Measurements from ENCODE around the gene LDAF1.
"Not testable (repeated sequence)": the region's sequence is repeated elsewhere in the genome, so short reads cannot be mapped to it uniquely, and the experiment has no call there.

Gene LDAF1

DNA sequence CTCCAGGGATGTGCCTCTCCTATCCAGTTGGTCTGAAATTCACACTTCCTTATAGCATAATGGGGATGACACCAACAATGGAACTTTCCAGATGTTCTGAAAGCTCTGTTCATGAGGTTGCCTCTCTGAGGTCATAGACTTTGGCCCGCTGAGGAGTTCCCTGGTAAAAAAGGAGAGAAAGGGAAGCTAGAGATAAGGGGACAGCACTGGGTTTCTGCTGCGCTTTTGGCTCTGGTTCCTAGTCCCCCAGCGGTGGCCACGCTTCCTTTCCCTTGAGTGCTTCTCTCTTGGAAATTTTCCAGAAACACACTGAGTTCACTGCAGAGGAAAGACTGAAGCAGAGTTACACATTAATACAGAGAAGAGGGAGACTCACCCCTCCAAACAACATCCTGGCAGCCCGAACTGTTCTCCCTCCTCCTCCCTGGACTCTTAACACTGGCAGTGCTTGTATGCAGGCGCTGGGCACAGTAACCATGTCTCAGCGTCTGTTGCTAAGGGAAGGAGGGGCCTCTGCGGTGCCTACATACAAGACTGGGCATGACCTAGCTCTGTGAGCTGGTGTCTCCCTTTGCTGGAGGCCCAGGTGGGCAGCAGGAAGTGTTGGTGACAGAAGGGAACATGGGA is 8.0 kb upstream of the LDAF1 start, which contains the start of gene DNAH3:
DNAH3 (minus strand) TSS at position 472 of the 627 bp plus-strand sequence. CDS start 527 bp downstream, outside the sequence.
- H3K27me3 ChIP-seq (ENCODE audit: insufficient read depth, low read length), result no peaks in the 10 kb centered on the region
- no peak within 1 kb of the TSS for H3K27ac ChIP-seq (ENCODE audit: low read length)
- no peak within 1 kb of the TSS for H3K9ac ChIP-seq (ENCODE audit: low read depth, low read length)
- H3K9me3 ChIP-seq (ENCODE audit: insufficient read depth, low read depth, low read length), result no peaks in the 10 kb centered on the region
- H3K4me3 ChIP-seq (ENCODE audit: low read length), result no peak within 1 kb of the TSS
- no peaks in the 10 kb centered on the region for H3K36me3 ChIP-seq (ENCODE audit: insufficient read depth, low read depth, low read length)
- H3K4me1 ChIP-seq (ENCODE audit: insufficient read depth, low read length), result no peaks in the 10 kb centered on the region

GRCh38 chr16:21152160-21153030 is 6.1 kb upstream of the LDAF1 start:
- H3K9me3 ChIP-seq (ENCODE audit: insufficient read depth, low read depth, low read length); H3K27me3 ChIP-seq (ENCODE audit: insufficient read depth, low read length); H3K4me3 ChIP-seq (ENCODE audit: low read length); H3K27ac ChIP-seq (ENCODE audit: low read length); H3K36me3 ChIP-seq (ENCODE audit: insufficient read depth, low read depth, low read length); H3K4me1 ChIP-seq (ENCODE audit: insufficient read depth, low read length); H3K9ac ChIP-seq (ENCODE audit: low read depth, low read length): not testable (repeated sequence)

DNA sequence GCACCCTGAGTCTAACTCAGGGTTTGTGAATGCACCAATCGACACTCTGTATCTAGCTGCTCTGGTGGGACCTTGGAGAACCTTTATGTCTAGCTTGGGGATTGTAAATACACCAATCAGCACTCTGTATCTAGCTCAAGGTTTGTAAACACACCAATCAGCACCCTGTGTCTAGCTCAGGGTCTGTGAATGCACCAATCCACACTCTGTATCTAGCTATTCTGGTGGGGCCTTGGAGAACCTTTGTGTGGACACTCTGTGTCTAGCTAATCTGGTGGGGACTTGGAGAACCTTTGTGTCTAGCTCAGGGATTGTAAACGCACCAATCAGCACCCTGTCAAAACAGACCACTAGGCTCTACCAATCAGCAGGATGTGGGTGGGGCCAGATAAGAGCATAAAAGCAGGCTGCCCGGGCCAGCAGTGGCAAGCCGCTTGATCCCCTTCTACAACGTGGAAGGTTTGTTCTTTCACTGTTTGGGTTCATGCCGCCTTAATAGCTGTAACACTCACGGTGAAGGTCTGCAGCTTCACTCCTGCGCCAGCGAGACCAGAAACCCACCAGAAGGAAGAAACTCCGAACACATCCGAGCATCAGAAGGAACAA is 5.2 kb upstream of the LDAF1 start:
- H3K27ac ChIP-seq (ENCODE audit: low read length); H3K27me3 ChIP-seq (ENCODE audit: insufficient read depth, low read length); H3K4me1 ChIP-seq (ENCODE audit: insufficient read depth, low read length); H3K36me3 ChIP-seq (ENCODE audit: insufficient read depth, low read depth, low read length); H3K4me3 ChIP-seq (ENCODE audit: low read length); H3K9ac ChIP-seq (ENCODE audit: low read depth, low read length); H3K9me3 ChIP-seq (ENCODE audit: insufficient read depth, low read depth, low read length): not testable (repeated sequence)

DNA sequence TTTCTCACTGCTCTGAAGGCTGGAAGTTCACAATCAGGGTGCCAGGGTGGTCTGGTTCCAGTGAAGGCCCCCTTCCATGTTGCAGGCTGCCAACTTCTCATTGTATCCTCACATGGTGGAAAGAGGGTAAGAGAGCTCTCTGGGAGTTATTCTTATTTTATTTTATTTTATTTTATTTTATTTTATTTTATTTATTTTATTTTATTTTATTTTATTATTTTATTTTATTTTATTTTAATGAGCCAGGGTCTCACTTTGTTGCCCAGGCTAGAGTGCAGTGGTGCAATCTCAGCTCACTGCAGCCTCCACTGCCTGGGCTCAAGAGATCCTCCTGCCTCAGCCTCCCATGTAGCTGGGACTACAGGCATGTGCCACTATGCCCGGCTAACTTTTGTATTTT is 2.5 kb upstream of the LDAF1 start:
- not testable (repeated sequence) for H3K27me3 ChIP-seq (ENCODE audit: insufficient read depth, low read length); H3K4me3 ChIP-seq (ENCODE audit: low read length); H3K27ac ChIP-seq (ENCODE audit: low read length); H3K36me3 ChIP-seq (ENCODE audit: insufficient read depth, low read depth, low read length); H3K9me3 ChIP-seq (ENCODE audit: insufficient read depth, low read depth, low read length); H3K4me1 ChIP-seq (ENCODE audit: insufficient read depth, low read length); H3K9ac ChIP-seq (ENCODE audit: low read depth, low read length)

- H3K36me3 ChIP-seq (ENCODE audit: insufficient read depth, low read depth, low read length), result peaks cover 14% of the 10 kb centered on the region
- peaks cover 7% of the 10 kb centered on the region for H3K27me3 ChIP-seq (ENCODE audit: insufficient read depth, low read length)
- no peaks in the 10 kb centered on the region for H3K9me3 ChIP-seq (ENCODE audit: insufficient read depth, low read depth, low read length)
- no peak overlapping the region for H3K27ac ChIP-seq (ENCODE audit: low read length)
- H3K9ac ChIP-seq (ENCODE audit: low read depth, low read length), result no peak overlapping the region
- no peak overlapping the region for H3K4me3 ChIP-seq (ENCODE audit: low read length)
- H3K4me1 ChIP-seq (ENCODE audit: insufficient read depth, low read length), result peaks cover 2% of the 10 kb centered on the region; the same call in 1 of the 2 replicates
These were observed 1.6 kb upstream of the LDAF1 start for GRCh38 chr16:21156767-21157467.

DNA sequence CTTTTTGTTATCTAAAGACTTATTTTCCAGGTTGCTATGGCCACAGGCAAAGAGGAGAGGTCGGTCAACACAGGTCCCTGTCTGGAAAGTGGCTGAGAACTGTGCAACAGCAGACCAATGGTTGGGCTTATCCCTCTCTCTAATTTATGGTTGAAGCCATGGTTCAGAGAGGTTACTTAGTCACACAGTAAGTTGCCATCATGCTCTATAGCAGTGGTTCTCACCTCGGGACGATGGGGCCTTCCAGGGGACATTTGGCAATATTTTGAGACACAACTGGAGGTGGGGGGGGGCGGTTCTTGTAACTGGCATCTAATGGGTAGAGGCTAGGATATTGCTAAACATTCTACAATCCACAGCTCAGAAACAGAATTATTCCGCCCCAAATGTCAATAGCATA is 842 bp upstream of the LDAF1 start:
- peaks cover 7% of the 10 kb centered on the region for H3K27me3 ChIP-seq (ENCODE audit: insufficient read depth, low read length)
- peak overlapping the region; percentile 80; the same call in 1 of the 2 replicates for H3K4me3 ChIP-seq (ENCODE audit: low read length)
- no peak overlapping the region for H3K9ac ChIP-seq (ENCODE audit: low read depth, low read length)
- H3K27ac ChIP-seq (ENCODE audit: low read length), result no peak overlapping the region
- no peaks in the 10 kb centered on the region for H3K9me3 ChIP-seq (ENCODE audit: insufficient read depth, low read depth, low read length)
- peaks cover 2% of the 10 kb centered on the region; the same call in 1 of the 2 replicates for H3K4me1 ChIP-seq (ENCODE audit: insufficient read depth, low read length)
- H3K36me3 ChIP-seq (ENCODE audit: insufficient read depth, low read depth, low read length), result peaks cover 20% of the 10 kb centered on the region

GRCh38 chr16:21159281-21159951 is 942 bp downstream of the LDAF1 start:
- H3K4me1 ChIP-seq (ENCODE audit: insufficient read depth, low read length), result peaks cover 2% of the 10 kb centered on the region; the same call in 1 of the 2 replicates
- no peaks in the 10 kb centered on the region for H3K9me3 ChIP-seq (ENCODE audit: insufficient read depth, low read depth, low read length)
- peak overlapping the region; percentile 80 for H3K4me3 ChIP-seq (ENCODE audit: low read length)
- peaks cover 37% of the 10 kb centered on the region for H3K36me3 ChIP-seq (ENCODE audit: insufficient read depth, low read depth, low read length)
- H3K27me3 ChIP-seq (ENCODE audit: insufficient read depth, low read length), result peaks cover 7% of the 10 kb centered on the region
- H3K9ac ChIP-seq (ENCODE audit: low read depth, low read length), result peak overlapping the region; percentile 72; the same call in 1 of the 2 replicates
- H3K27ac ChIP-seq (ENCODE audit: low read length), result no peak overlapping the region

- Histone ChIP-seq H3K9me3 (ENCODE audit: insufficient read depth, low read depth, low read length) (no peaks in the 10 kb centered on the region), H3K4me1 (ENCODE audit: insufficient read depth, low read length) (peaks cover 2% of the 10 kb centered on the region; the same call in 1 of the 2 replicates), H3K27me3 (ENCODE audit: insufficient read depth, low read length) (peaks cover 7% of the 10 kb centered on the region), H3K27ac (ENCODE audit: low read length) (no peak overlapping the region), H3K36me3 (ENCODE audit: insufficient read depth, low read depth, low read length) (peaks cover 44% of the 10 kb centered on the region), H3K9ac (ENCODE audit: low read depth, low read length) (no peak overlapping the region), H3K4me3 (ENCODE audit: low read length) (peak overlapping the region; percentile 80)
These were observed 1.8 kb downstream of the LDAF1 start for GRCh38 chr16:21160276-21160675.

GRCh38 chr16:21161211-21161610 is 2.7 kb downstream of the LDAF1 start:
- Histone ChIP-seq H3K9ac (ENCODE audit: low read depth, low read length) (no peak overlapping the region), H3K4me1 (ENCODE audit: insufficient read depth, low read length) (peaks cover 2% of the 10 kb centered on the region; the same call in 1 of the 2 replicates), H3K36me3 (ENCODE audit: insufficient read depth, low read depth, low read length) (peaks cover 48% of the 10 kb centered on the region), H3K27me3 (ENCODE audit: insufficient read depth, low read length) (peaks cover 7% of the 10 kb centered on the region), H3K4me3 (ENCODE audit: low read length) (no peak overlapping the region), H3K9me3 (ENCODE audit: insufficient read depth, low read depth, low read length) (no peaks in the 10 kb centered on the region), H3K27ac (ENCODE audit: low read length) (no peak overlapping the region)

GRCh38 chr16:21162661-21163151 is 4.2 kb downstream of the LDAF1 start:
- Histone ChIP-seq H3K36me3 (ENCODE audit: insufficient read depth, low read depth, low read length) (peaks cover 60% of the 10 kb centered on the region), H3K4me3 (ENCODE audit: low read length) (no peak overlapping the region), H3K4me1 (ENCODE audit: insufficient read depth, low read length) (peaks cover 2% of the 10 kb centered on the region; the same call in 1 of the 2 replicates), H3K9me3 (ENCODE audit: insufficient read depth, low read depth, low read length) (no peaks in the 10 kb centered on the region), H3K9ac (ENCODE audit: low read depth, low read length) (no peak overlapping the region), H3K27ac (ENCODE audit: low read length) (no peak overlapping the region), H3K27me3 (ENCODE audit: insufficient read depth, low read length) (peaks cover 4% of the 10 kb centered on the region)

- H3K4me1 ChIP-seq (ENCODE audit: insufficient read depth, low read length), result no peaks in the 10 kb centered on the region
These were observed 5.1 kb downstream of the LDAF1 start for GRCh38 chr16:21163576-21163975.

More at GRCh38 chr16:21163576-21163975, 5.1 kb downstream of the LDAF1 start:
- Histone ChIP-seq H3K9ac (ENCODE audit: low read depth, low read length) (no peak overlapping the region), H3K4me3 (ENCODE audit: low read length) (no peak overlapping the region), H3K27ac (ENCODE audit: low read length) (no peak overlapping the region), H3K9me3 (ENCODE audit: insufficient read depth, low read depth, low read length) (no peaks in the 10 kb centered on the region), H3K27me3 (ENCODE audit: insufficient read depth, low read length) (no peaks in the 10 kb centered on the region), H3K36me3 (ENCODE audit: insufficient read depth, low read depth, low read length) (peaks cover 60% of the 10 kb centered on the region)

Data from iPS-20b (cell line).